Breast epithelium (tissue), 3 donors: ENCODE measurements around the gene TPPP.

Experiments
- POLR2A ChIP-seq: fragments of 450-650 bp; IDR thresholded peaks from one replicate; pipeline ENCODE4 v1.6.1; 2016; ENCODE audit warnings: antibody characterized with exemption, mild to moderate bottlenecking, moderate library complexity
- POLR2AphosphoS5 ChIP-seq, 3 donors: sonication (generic); formaldehyde crosslinking; IDR thresholded peaks; one replicate each; pipeline ENCODE4 v1.6.1; 2017; ENCODE audit warnings: antibody characterized with exemption in 3 of 3
- TF ChIP-seq, protein P1 (sequence below), 3 donors: fragments of 450-650 bp; IDR thresholded peaks; one replicate each; pipeline ENCODE4 v1.5.1; 2016 to 2017; ENCODE audit warnings: antibody characterized with exemption in 3 of 3, mild to moderate bottlenecking in 3 of 3, moderate library complexity in 3 of 3

DNA sequence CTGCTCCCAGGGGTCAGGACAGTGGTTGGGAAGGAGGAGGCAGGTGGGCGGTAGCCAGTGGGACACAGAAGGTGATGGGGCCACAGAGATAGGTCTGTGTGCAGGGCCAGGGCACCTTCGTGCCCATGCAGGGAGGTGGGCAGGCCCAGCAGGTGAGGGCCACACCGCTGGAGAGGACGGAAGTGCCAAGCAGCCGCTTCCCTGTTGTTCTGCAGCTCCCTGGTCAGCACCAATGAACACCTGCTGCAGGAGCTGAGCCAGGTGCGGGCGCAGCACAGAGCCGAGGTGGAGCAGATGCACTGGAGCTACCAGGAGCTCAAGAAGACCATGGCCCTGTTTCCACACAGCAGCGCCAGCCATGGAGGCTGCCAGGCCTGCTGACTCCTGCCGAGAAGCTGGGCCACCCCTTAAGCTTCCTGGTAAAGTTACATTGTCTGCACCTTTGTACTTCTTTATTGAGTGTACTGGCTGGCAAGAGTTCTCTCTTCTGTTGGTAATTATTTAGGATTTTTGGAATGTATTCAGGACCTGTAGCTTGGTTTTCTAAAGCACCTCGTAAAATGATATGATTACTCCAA lies 40.3 kb downstream of the TPPP start:
- TF ChIP-seq POLR2A (no peak), POLR2AphosphoS5 (IDR thresholded peaks at IDR 0.05) (no peak)
- TF ChIP-seq, protein P1, sequence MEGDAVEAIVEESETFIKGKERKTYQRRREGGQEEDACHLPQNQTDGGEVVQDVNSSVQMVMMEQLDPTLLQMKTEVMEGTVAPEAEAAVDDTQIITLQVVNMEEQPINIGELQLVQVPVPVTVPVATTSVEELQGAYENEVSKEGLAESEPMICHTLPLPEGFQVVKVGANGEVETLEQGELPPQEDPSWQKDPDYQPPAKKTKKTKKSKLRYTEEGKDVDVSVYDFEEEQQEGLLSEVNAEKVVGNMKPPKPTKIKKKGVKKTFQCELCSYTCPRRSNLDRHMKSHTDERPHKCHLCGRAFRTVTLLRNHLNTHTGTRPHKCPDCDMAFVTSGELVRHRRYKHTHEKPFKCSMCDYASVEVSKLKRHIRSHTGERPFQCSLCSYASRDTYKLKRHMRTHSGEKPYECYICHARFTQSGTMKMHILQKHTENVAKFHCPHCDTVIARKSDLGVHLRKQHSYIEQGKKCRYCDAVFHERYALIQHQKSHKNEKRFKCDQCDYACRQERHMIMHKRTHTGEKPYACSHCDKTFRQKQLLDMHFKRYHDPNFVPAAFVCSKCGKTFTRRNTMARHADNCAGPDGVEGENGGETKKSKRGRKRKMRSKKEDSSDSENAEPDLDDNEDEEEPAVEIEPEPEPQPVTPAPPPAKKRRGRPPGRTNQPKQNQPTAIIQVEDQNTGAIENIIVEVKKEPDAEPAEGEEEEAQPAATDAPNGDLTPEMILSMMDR (IDR thresholded peaks at IDR 0.05) = no peak
